Peyer's patch (tissue), 4 donors: Measurements from ENCODE around the gene ARL6IP1.

Experiments used
- CTCF ChIP-seq, 6 experiments: fragments of 450-650 bp in 4 of 6; fragments of 200-600 bp in 2 of 6; sonication (generic) in 1 of 6; IDR thresholded peaks; one replicate each; pipeline ENCODE4 v1.5.1; 2017 to 2019; ENCODE audit warnings: antibody characterized with exemption in 6 of 6, mild to moderate bottlenecking in 3 of 6, moderate library complexity in 1 of 6
- POLR2A ChIP-seq, 2 donors: fragments of 450-650 bp; IDR thresholded peaks; one replicate each; pipeline ENCODE4 v1.5.1; 2017; ENCODE audit warnings: antibody characterized with exemption in 2 of 2, mild to moderate bottlenecking in 2 of 2, moderate library complexity in 2 of 2

GRCh38 chr16:18804540-18804939 is 3.2 kb upstream of the ARL6IP1 start:
- no peak for TF ChIP-seq CTCF (IDR thresholded peaks at IDR 0.05)
- TF ChIP-seq POLR2A (IDR thresholded peaks at IDR 0.05): no peak
